SHP77 (cell line): ENCODE measurements around the gene RGS8.

Source experiments
- DNase-seq, 2 experiments: peaks; one replicate each; lab custom pipeline; 2025; lab: John Stamatoyannopoulos, UW

RGS8 gene

DNA sequence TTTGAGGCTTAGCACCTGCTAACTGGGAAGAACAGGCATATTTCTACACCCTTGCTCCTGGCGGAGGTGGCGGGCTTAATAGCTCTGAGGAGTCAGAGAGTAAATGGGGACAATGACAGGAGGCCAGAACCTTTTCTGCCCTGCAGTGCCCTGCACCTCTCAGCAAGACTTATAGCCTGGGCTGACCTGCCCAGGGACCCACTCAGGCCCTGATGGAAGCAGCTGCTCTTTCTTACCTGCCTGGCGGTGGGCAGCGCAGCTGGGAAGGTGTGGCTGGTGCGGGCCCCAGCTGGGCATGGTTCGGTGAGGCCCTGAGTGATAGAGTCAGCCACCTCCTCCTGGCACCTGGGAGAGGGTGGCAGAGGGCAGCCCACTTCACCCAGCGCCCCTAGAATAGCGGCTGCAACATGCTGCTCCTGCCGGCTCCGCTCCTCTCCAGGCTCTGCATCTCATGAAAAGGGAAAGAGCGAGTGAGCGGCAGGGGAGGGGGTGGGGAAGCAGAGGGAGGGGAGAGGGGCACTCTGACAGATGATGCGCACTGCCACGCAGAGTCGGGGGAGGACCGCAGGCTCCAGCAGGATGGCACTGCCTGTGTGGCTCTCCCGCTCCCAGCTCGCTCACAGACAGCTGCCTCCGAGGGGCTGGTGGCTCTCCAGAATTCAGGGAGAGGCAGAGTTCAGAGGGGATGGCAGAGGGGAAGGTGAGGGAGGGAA lies at the start of gene RGS8:
RGS8 (minus strand) TSS at position 472 of the 713 bp plus-strand sequence. CDS start 14,938 bp downstream, outside the sequence.
- DNase-seq, result peak in 1 of 2 experiments; percentile 31

DNA sequence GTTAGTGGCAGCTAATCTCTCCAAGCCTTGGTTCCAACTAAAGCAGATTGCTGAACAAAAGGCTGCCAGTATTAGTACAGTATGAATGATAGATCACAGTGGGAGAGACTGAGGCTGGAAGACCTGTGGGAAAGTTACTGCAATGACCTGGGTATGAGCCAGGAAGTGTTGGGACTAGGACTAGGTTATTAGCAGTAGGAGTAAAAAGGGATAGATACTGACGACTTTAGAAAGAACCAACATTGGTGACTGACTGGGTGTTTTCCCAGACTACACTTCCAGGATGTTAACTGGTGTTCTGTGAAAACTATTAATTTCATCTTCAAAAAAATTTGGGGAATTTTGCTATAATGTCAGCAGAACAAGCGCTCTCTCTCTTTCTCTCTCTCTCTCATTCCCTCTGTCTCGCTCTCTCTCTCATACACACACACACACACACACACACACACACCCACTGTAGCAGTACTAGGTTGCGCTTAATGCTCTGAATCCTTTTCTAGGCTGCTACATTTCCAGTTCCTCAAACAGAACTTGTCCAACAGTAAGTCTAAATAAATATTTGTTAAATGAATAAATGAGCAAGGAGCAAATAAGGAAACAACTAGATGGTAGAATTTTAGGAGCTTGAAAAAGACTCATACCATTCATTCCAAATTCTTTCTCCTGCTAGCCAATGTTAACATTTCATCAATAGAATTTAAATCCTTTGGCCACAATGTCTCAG lies 47.6 kb upstream of the RGS8 start:
- no peak for DNase-seq

DNA sequence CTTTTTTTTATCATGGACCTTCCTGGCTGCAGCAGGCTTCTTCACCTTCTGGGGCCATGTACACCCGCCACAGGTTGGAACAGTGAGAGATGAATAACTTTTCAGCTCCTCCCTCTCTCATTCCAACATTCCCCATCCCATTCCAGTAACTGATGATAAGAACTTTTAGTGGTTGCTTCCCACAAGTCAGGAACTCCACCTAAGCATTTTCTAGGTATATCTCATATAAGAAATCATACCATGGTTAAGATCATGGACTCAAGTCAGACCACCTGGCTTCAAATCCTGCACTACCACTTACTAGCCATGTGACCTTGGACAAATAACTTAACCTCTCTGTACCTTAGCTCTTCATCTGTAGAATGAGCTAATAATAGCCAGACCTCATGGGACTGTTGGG lies 42.5 kb upstream of the RGS8 start:
- DNase-seq, result no peak

DNA sequence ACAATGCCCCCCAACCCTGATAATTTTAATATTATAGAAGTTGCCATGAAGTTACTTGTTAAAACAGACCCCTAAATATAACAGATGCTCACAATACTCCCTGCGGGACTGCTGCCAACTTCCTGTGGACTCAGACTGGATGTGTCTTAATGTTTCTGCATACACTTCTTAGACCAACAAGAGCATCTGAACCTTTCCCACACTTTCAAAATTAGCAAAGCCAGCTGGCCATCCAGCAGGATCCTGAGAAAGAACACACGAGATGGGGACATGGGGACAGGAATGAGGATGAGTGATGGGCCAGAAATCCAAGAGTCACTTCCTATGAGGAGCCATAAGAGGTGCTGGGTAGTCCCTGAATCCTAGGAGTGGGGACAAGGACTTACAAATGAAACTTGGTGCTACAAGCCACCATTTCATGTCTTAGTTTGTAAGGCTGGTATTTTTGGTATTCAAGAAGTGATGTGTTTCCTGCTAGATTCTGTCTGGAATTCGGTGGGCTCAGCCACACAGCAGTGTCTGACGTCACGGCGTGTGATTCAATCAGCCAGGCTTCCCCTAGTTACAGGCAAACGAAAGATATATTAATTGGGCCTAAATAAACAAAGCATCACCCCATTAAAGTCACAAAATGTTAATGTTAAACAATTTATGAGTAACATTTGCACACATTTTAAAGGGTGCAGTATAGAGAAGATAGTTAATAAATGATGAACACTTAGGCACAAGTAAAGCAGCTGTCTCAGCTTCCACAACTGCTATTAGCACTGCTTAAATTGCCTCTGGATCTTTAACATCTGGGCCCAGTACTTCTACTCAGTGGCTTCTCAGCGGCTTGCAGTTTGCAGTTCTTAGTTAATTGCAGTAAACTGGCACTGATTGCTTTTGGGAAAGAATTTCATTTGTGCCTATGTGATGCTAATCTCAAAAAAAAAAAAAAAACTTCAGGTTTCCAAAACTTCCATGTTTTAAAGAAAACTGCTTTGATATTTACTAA lies 41.2 kb upstream of the RGS8 start:
- no peak for DNase-seq

- DNase-seq, result no peak
These were observed 39.8 kb upstream of the RGS8 start for GRCh38 chr1:182724215-182724614.

- DNase-seq, result no peak
These were observed 38.8 kb upstream of the RGS8 start for GRCh38 chr1:182723200-182723599.

GRCh38 chr1:182721525-182721924 lies 37.1 kb upstream of the RGS8 start:
- DNase-seq, result no peak

DNA sequence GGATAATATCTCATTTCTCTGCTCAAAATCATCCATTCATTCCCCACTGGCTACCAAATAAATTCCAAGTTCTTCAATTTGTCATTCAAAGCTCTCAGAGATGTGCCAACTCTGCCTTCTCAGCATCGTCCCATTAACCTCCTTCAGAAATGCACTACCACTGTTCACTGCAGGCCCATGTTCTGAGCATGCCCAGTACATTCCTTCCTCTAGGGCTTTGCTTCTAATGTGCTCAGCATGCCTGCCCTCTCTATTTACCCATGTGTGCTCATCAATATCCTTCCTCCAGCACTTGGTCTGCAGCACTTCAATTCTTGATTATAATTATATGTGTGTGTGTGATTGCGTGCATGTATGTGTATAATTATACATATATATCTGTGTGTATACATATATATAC lies 36.1 kb upstream of the RGS8 start:
- no peak for DNase-seq

DNA sequence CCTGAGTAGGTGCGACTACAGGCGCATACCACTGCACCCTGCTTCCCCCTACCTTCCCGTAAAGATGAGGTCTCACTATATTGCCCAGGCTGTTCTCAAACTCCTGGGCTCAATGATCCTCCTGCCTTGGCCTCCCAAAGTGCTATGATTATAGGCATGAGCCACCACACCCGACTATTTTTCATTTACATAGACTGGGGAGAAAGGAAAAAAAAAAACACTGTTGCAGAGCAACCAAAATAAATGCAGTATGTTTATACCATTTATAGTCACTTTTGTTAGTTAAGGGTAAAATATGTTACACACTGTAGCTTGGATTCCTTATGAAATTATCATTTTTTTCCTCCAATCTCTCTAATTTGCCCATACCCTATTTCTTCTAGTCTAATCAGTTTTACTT lies 35.2 kb upstream of the RGS8 start:
- DNase-seq, result no peak

DNA sequence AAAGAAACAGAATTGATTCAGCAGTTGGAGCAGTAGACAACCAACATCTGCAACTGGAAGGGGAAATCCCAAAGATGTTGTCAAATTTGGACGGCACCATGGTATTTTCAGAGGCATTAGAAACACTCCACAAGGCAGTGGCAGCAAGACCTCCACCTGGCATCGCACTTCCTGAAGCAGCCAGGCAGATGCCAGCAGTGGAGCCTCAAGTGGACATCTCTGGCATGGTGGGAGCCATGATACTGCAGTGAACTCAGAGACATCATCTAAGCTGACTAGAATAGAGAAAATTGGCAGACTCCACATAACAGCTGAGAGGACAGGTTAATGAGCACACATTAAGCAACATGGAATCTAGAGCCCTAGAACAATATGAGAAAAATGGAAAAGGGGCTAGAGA lies 33.9 kb upstream of the RGS8 start:
- DNase-seq, result peak in 1 of 2 experiments; percentile 12

GRCh38 chr1:182716740-182717720 lies 32.6 kb upstream of the RGS8 start:
- no peak for DNase-seq

DNA sequence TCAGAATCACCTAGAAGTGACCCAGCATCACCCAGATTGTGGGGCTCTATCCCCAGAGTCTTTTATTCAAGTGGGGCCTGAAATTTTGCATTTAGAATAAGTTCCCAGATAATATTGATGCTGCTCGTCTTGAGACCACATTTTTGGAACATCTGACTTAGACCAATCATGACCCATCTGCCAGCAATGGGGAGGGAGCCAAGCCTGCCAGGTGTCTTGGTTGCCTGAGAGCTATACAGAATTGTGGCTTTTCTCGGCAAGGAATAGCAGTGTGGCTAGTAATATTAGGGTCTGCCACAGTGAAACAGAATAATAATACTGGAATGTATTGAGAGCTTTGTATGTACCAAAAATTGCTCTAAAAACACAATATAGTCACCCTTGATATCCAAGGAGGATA lies 31.1 kb upstream of the RGS8 start:
- DNase-seq, result no peak

- no peak for DNase-seq
These were observed 30.2 kb upstream of the RGS8 start for GRCh38 chr1:182714546-182714945.

- DNase-seq, result no peak
These were observed 29.6 kb upstream of the RGS8 start for GRCh38 chr1:182713939-182714338.

DNA sequence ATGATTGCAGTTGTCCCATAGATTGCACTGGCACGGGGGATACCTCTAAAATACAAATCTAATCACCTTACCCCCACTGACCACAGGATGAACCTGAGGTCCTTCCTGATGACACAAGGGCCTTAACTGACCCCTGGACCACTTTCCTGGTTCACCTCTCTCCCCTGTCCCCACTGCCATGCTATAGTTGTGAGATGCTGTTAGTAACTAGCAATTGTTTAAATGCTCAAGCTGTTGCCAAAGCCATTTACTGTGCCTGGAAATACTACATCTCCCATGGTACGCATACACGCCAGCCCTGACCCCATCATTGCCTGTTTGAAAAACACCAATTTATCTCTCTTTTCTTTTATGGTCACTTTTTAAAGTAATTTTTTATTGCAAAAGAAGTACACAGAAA lies 29.1 kb upstream of the RGS8 start:
- no peak for DNase-seq

GRCh38 chr1:182709855-182710254 lies 25.5 kb upstream of the RGS8 start:
- DNase-seq, result no peak

- no peak for DNase-seq
These were observed 24.9 kb upstream of the RGS8 start for GRCh38 chr1:182709225-182709764.

DNA sequence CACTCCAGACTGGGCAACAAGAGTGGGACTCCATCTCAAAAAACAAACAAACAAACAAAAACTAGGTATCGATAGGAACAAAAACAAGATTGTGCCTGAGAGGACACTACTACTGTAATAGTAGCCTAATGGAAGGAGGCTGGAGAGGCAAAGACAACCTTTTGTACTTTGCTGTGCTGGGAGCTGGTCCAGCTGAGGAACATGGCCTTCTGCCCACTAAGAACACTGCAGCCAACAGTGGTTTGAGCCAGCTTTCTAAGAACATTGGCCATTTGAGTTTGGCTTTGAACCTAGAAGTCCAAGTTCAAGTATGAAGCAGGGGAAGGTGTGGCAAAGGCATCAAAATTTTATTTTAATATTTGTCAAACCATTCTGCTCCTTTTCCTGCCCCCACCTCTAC lies 22.7 kb upstream of the RGS8 start:
- DNase-seq, result no peak

- no peak for DNase-seq
These were observed 20.3 kb upstream of the RGS8 start for GRCh38 chr1:182704677-182705076.

DNA sequence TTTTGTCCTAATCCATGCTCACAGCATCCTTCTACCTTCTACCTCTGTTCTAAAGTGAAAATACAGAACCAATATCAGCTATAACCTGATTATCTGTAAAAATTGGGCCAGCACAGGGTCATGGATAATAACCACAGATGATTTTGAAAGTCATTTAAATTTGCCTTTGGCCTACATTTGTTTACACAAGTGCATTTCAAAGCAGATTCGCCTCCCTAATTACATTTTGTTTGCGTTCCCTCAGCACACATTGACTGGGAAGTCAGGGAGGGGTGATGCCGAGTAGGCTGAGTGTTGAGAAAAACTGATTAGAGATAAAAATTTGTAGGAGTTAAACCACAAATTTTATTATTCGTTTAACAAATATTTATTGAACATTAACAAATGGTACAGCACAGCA lies 19.2 kb upstream of the RGS8 start:
- no peak for DNase-seq
